Measurements from ENCODE around the gene TFAP2C. TPM values are rescaled to one million over a fixed set of nuclear protein-coding genes. Genes with fewer than 3 reads are reported as not detected.

Gene TFAP2C
- total and polyA plus RNA-seq, 9 of the 15 experiments (the other 6 are each of a cell fraction or from before 2014, with no cell fraction given), result 0.03 to 0.04 TPM; not detected in 7

- no peak for TF ChIP-seq CHD7 (IDR thresholded peaks at IDR 0.05; ENCODE audit: low read depth, low read length)
- TF ChIP-seq RB1 (IDR thresholded peaks at IDR 0.05; ENCODE audit: low read depth), result no peak
- TF ChIP-seq ELK1 (CRISPR knock-in tag; IDR thresholded peaks at IDR 0.05), result no peak
- TF ChIP-seq EP300 (IDR thresholded peaks at IDR 0.05; ENCODE audit: low read length), result no peak
- TF ChIP-seq RBM25 (IDR thresholded peaks at IDR 0.05; ENCODE audit: low read depth, low read length, severe bottlenecking), result no peak
These were observed 14.9 kb upstream of the TFAP2C start (continued) for GRCh38 chr20:56614196-56614595.

Data from K562 (cell line).